Measurements from ENCODE around the gene STAT1.

GRCh38 chr2:190972213-190972612, 41.8 kb downstream of the STAT1 start:
- TF ChIP-seq CTCF (conservative IDR thresholded peaks at IDR 0.05) = no peak
- no peak for TF ChIP-seq ZFX (IDR thresholded peaks at IDR 0.05)

Data from C4-2B (cell line).